ENCODE results near the gene MTG2.
"Not testable (repeated sequence)": the region's sequence is repeated elsewhere in the genome, so short reads cannot be mapped to it uniquely, and the experiment has no call there.

MTG2 gene

GRCh38 chr20:62145688-62146018, 37.2 kb upstream of the MTG2 start:
- no peak for DNase-seq (ENCODE audit: low read depth in 1 of 2, low spot score in 1 of 2)

- no peak for DNase-seq (ENCODE audit: low read depth in 1 of 2, low spot score in 1 of 2)
These were observed 36.6 kb upstream of the MTG2 start for GRCh38 chr20:62146019-62146755.

GRCh38 chr20:62147125-62147524, 35.7 kb upstream of the MTG2 start:
- DNase-seq (ENCODE audit: low read depth in 1 of 2, low spot score in 1 of 2) = no peak

- DNase-seq (ENCODE audit: low read depth in 1 of 2, low spot score in 1 of 2) = no peak
These were observed 35.3 kb upstream of the MTG2 start for GRCh38 chr20:62147528-62147927.

GRCh38 chr20:62148383-62148782, 34.4 kb upstream of the MTG2 start:
- not testable (repeated sequence) for DNase-seq (ENCODE audit: low read depth in 1 of 2, low spot score in 1 of 2)

- no peak for DNase-seq (ENCODE audit: low read depth in 1 of 2, low spot score in 1 of 2)
These were observed 33.9 kb upstream of the MTG2 start for GRCh38 chr20:62148908-62149314.

- DNase-seq (ENCODE audit: low read depth in 1 of 2, low spot score in 1 of 2) = no peak
These were observed 33.1 kb upstream of the MTG2 start for GRCh38 chr20:62149532-62150309.

GRCh38 chr20:62150310-62150575, 32.6 kb upstream of the MTG2 start:
- no peak for DNase-seq (ENCODE audit: low read depth in 1 of 2, low spot score in 1 of 2)

GRCh38 chr20:62151225-62151624, 31.6 kb upstream of the MTG2 start:
- DNase-seq (ENCODE audit: low read depth in 1 of 2, low spot score in 1 of 2) = no peak

GRCh38 chr20:62151835-62152364, 30.9 kb upstream of the MTG2 start:
- no peak for DNase-seq (ENCODE audit: low read depth in 1 of 2, low spot score in 1 of 2)

- DNase-seq (ENCODE audit: low read depth in 1 of 2, low spot score in 1 of 2) = no peak
These were observed 27.2 kb upstream of the MTG2 start for GRCh38 chr20:62155428-62156253.

GRCh38 chr20:62156254-62156556, 26.6 kb upstream of the MTG2 start:
- DNase-seq (ENCODE audit: low read depth in 1 of 2, low spot score in 1 of 2) = no peak

GRCh38 chr20:62156592-62157386, 26.0 kb upstream of the MTG2 start:
- DNase-seq (ENCODE audit: low read depth in 1 of 2, low spot score in 1 of 2) = peak; percentile 46 to 48

- DNase-seq (ENCODE audit: low read depth in 1 of 2, low spot score in 1 of 2) = no peak
These were observed 25.3 kb upstream of the MTG2 start for GRCh38 chr20:62157387-62158087.

- DNase-seq (ENCODE audit: low read depth in 1 of 2, low spot score in 1 of 2) = no peak
These were observed 24.8 kb upstream of the MTG2 start for GRCh38 chr20:62158088-62158400.

GRCh38 chr20:62158541-62158940, 24.3 kb upstream of the MTG2 start:
- no peak for DNase-seq (ENCODE audit: low read depth in 1 of 2, low spot score in 1 of 2)

GRCh38 chr20:62159052-62159451, 23.8 kb upstream of the MTG2 start:
- DNase-seq (ENCODE audit: low read depth in 1 of 2, low spot score in 1 of 2) = no peak

- peak; percentile 18 to 41 for DNase-seq (ENCODE audit: low read depth in 1 of 2, low spot score in 1 of 2)
These were observed 23.0 kb upstream of the MTG2 start for GRCh38 chr20:62159839-62160238.

- no peak for DNase-seq (ENCODE audit: low read depth in 1 of 2, low spot score in 1 of 2)
These were observed 22.6 kb upstream of the MTG2 start for GRCh38 chr20:62160253-62160652.

GRCh38 chr20:62160876-62161275, 22.0 kb upstream of the MTG2 start:
- no peak for DNase-seq (ENCODE audit: low read depth in 1 of 2, low spot score in 1 of 2)

- DNase-seq (ENCODE audit: low read depth in 1 of 2, low spot score in 1 of 2) = no peak
These were observed 21.5 kb upstream of the MTG2 start for GRCh38 chr20:62161347-62161746.

Measured in activated CD4-positive, alpha-beta T cell treated with anti-CD3 and anti-CD28 coated beads, Interleukin-2, amount 50 U/mL, for 24 hours (primary cell).